HG02885 (cell line): ENCODE measurements around the gene CNOT6.
"Not testable (repeated sequence)": the region's sequence is repeated elsewhere in the genome, so short reads cannot be mapped to it uniquely, and the experiment has no call there.

Experiments
- ATAC-seq: cut with Tn5 transposase; IDR thresholded peaks from one replicate; pipeline ENCODE4 v1.9.1; 2021; ENCODE audit warnings: mild to moderate bottlenecking; ENCODE audit not compliant: unreplicated experiment, poor library complexity

Gene CNOT6

DNA sequence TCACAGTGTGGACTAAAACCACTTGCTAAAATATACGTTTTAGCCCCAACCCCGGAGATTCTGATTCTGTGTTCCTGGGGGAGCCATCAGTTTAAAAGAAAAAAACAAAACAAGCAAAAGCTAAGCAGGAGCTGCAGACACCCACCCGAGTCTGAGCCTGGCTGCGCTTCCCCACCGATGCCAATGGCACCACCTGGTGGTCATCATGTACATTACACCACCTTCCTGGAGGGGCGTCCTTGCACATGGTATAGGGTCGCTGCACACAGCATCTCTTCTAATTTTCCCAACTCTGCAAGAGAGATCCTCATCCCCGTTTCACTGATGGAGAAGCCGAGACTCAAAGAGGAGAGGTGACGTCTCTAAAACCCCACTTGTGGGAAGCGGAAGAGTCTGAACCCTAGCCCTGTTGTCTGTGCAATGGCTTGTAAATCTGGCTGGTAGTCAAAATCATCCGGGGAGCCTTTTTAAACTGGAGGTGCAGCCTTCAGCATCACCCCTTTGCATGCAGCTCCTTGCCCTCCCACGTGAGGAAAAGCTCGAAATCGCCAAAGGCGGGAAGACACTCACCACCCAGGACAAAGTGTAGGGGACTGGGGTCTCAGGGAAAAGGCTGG, 23.1 kb upstream of the CNOT6 start:
- peak; percentile 59 for ATAC-seq

DNA sequence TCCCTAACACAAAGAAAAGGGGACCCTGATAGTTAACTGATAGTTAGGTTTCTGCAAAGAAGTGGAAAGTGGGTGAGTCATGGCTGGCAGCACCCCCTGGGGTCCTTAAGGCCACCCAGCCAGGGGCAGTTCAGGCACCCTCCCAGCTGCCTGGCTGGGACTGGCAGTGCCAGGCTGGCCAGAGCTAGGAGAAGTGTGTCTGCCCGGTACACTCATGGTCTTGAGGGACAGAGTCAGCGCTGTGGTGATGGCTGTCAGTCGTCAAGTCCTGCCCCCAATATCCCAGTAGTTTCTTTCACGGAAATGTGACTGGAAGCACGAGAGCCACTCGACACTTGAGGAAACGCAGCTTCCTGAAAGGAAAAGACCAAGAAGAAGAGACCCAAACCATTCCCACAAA, 22.3 kb upstream of the CNOT6 start:
- ATAC-seq, result no peak

DNA sequence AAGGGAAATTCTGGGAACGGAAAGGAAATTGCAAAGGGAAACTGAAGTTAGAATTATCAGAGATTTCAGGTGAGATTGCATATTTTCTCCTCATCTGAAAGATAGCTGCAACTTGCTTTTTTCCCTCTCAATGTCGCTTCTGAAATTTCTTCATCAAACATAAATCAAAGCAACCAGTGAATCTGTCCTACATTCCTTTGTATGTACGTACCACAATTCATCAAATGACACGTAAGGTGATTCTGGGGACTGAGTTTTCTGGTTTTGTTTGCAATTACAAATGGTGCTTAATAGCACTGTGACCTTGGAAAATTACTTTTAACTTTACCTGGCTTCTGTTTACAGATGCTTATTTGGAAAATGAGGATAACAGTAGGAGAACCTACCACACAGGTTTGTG, 21.9 kb upstream of the CNOT6 start:
- no peak for ATAC-seq

DNA sequence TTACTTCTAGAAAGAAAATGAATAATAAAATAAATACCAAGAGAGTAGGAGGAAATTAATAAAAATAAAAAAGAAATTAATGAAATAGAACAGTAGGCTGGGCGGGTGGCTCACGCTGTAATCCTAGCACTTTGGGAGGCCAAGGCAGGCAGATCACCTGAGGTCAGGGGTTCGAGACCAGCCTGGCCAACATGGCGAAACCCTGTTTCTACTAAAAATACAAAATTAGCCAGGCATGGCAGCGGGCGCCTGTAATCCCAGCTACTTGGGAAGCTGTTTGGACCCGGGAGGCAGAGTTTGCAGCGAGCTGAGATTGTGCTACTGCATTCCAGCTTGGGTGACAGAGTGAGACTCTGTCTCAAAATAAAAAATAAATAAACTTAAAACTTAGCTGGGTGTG, 20.8 kb upstream of the CNOT6 start:
- ATAC-seq, result not testable (repeated sequence)

DNA sequence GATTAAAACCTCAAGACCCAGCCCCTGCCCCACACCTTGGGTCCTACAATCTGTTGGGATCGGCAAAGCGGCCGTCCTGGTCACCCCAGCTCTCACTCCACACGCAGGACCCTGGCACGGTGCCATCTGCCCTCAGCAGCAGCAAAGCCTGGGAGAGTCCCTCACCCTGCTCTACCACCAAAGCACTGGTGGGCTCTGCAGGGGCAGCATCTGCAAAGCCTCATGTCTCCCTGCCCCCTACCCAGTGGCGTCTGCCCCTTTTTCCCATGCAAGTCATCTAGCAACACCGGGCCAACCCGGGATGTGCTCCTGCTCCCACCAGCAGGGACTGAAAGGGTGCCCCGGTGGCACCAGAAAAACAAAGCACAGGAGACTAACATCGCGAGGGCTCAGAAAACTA, 19.6 kb upstream of the CNOT6 start:
- ATAC-seq, result no peak

DNA sequence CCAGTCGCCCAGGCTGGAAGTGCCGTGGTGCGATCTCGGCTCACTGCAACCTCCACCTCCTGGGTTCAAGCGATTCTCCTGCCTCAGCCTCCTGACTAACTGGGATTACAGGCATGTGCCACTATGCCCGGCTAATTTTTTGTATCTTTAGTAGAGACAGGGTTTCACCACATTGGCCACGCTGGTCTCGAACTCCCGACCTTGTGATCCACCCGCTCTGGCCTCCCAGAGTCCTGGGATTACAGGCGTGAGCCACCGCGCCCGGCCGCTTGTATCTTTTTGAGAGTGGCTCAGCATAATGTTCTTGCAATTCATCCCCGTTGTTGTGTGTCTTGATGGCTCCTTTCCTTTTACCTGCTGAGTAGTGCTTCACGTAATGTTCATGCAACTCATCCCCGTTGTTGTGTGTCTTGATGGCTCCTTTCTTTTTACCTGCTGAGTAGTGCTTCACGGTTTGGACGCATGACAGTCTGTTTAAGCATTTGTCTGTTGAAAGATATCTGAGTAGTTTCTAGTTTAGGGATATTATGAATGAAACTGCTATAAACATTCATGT, 18.1 kb upstream of the CNOT6 start:
- ATAC-seq, result not testable (repeated sequence)

DNA sequence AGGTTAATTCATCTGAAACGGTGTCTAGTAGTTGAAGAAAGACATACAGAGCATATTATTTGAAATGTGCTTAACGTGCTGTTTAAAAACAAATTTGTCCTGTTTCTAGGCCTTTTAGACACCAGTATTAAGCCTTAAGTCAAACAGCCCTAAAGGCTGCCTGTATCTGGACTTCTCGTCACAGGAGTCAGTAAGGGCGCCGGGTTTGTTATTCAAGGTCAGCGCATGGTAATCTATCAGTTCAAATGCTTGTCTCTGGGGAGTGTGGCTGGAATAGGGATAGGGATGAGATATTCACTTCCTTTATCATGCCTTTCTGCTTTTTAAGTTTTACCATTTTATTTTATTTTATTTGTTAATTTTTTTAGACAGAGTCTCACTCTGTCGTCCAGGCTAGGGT, 9.4 kb upstream of the CNOT6 start:
- ATAC-seq, result no peak

DNA sequence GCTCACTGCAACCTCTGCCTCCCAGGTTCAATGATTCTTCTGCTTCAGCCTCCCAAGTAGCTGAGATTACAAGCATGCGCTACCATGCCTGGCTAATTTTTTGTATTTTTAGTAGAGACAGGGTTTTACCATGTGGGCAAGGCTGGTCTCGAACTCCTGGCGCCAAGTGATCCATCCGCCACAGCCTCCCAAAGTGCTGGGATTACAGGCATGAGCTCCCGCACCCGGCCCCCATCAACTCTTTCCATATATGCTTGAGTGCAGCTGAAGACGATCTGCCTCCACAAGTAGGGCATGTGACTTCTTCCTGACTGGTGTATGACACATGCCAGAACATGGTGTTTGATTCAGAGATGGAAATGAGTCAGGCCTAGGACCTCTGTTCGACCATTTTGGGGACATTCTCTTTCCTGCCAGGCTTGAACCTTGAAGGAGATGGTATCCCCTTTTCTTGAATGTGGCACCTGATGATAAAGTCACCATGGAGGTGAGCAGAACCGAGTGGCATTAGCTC, 7.5 kb upstream of the CNOT6 start:
- no peak for ATAC-seq

DNA sequence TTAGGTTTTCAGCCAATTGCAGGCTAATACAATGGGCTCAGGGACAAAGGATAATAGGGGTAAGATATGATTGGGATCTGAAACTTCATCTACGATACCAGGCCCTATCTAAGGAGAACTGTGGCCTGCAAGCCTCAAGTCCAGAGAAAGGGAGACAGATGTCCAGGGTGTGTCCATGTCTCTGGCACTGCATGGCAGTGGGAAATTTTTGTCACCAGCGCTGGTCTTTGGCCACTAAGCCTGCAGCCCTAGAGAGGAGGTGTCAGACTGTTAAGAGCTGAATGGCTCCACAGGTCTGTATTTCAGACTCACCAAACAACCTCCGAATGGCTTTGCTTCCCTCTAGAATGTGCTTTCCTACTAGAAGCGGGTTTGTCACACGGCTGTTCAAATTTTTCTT, 6.6 kb upstream of the CNOT6 start:
- ATAC-seq, result no peak

DNA sequence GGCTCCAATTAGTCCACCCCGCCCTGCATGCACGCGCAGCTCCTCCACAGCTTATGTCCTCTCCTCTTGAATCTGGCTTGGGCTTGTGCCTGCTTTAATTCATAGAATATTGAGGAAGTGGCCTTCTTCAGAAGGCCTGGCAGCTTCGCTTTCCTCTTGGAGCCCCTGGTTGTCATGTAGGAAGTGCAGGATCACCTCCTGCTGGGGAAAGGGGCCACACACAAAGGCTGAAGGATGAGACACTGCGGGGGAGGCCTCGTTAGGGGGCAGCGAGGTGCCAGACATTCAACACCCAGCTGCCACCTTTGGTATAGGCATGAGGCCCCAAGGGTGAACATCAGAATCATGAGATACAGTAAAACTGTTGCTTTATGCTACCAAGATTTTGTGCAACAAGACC, 2.7 kb upstream of the CNOT6 start:
- ATAC-seq, result no peak

DNA sequence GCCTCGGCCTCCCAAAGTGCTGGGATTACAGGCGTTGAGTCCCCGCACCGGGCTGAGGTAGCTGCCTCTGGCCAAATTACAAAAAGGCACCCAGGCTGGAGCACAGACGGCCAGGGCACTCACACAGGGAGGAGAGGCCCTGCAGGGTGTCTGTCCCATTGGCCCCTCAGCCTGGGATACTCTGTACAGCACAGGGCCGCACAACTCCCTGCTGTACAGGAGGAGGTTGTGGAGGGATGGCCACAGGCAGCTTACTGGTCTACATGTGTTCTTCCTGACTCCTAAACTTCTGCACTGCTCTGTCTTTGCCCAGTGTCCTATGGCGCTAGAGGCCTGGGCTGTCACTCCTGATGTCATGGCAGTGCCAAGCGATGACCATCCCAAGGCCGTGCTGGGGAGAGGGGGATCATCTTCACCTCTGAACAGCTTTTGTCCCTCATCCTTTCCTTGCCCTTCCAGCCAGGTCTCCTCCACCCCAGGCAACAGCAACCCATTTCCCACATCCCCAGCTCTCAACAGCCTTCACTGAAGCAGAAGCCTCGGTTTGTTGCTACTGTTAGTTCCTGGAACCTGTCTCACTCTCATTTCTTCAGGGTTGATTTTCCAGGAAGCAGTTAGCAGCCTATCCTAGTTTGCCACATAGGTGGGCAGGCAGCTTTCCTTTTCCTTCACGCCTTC, 1.8 kb upstream of the CNOT6 start:
- ATAC-seq, result no peak

DNA sequence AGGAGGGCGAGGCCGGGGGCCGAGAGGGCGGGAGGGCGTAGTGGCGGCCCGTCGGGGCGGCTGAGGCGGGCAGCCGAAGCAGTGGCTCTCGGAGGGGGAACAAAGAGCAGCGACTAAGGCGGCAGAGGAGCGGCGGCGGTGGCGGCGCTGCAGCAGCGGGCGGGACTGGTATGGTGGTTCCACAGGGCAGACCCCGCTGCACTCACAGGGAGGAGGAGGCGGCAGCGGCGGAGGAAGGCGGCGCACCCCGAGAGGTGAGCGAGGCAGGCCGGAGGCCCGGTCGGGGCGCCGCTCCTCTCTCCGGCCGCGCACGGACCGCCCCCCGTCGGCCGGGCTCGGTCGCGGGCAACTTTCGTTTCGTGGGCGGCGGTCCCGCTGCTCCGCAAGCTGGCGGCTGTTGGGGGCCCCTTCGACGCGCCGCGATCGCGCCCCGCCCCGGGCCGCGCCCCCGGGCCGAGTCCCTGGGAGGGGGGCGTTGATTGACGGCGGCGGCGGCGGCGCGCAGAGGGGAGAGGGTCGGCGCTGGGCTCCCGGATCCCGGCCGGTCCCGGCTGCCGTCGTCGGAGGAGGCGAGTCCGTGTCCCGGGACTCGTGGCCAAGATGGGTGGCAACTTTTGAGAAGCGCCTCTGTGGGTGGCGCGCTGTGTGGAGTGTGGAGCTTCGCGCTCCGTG, 467 bp downstream of the CNOT6 start:
- ATAC-seq, result peak; percentile 39

DNA sequence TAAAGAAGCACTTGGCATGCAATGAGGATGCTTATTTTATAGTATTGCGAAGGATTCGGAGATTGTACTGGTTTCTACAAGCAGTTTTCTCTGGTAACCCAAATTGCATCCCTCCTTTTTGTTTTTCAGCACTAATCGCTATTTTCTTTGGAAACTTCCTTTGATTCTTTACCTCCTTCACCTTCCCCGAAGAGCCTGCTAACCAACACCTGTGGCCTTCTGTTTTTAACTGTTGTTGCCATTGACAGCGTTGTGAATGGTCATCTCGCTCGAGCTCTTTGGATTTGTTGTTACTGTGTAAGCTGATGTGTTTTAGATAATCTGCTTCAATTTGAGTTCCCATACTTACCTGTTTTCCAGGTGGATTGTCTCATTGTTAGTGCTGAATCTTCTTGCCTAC, 1.1 kb downstream of the CNOT6 start:
- no peak for ATAC-seq

DNA sequence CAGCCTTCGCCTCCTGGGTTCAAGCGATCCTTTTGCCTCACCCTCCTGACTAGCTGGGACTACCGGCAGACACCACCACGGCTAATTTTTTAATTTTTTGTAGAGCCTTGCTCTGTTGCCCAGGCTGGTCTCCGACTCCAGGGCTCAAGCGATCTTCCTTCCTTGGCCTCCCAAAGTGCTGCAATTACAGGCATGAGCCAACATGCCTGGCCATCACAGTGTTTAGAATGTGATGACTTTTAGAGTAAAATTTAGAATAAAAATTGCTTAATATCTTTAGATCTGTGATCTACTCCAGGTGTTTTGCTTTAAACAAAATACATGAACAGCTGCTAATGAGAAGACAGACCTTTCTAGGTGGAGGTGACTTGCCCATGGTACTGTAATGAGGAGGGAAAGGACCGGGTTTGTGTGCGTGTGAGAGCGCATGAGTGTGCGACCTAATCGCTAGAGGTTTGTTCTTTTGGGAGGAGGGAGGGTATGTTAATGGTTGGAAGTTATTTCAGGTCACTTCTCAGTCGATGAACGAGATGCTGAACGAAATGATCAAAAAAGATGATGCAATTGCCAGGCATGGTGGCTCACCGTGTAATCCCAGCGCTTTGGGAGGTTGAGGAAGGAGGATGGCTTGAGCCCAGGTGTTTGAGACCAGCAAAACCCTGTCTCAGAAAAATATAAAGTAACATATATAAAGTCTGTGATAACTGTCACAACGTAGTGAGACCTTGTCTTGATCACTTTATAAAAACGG, 2.0 kb downstream of the CNOT6 start:
- ATAC-seq, result no peak

DNA sequence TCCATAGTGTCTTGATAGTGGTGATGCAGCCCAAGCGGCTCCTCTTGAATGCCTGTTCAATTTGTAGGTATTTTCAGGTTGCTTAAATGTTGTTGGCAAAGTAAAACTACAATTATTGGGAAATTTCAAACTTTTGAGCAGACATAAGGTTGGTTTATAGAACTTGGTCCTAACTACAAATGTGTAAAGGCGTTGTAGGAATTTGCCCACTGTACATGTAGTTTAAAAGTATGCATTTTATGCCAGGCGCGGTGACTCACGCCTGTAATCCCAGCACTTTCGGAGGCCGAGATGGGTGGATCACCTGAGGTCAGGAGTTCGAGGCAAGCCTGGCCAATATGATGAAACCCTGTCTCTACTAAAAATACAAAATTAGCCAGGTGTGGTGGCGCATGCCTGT, 2.6 kb downstream of the CNOT6 start:
- not testable (repeated sequence) for ATAC-seq

DNA sequence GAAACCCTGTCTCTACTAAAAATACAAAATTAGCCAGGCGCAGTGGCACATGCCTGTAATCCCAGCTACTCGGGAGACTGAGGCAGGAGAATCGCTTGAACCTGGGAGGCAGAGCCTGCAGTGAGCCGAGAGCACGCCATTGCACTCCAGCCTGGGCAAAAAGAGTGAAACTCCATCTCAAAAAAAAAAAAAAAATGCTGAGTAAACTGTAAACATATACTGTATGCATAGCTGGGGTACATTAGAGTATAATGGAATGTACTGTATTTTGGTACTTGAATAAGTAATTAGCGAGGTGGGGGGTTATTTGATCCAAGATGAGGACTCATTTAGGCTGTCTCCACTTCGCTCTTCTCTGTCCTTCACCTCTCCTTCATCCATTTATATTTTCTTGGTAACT, 3.7 kb downstream of the CNOT6 start:
- not testable (repeated sequence) for ATAC-seq

DNA sequence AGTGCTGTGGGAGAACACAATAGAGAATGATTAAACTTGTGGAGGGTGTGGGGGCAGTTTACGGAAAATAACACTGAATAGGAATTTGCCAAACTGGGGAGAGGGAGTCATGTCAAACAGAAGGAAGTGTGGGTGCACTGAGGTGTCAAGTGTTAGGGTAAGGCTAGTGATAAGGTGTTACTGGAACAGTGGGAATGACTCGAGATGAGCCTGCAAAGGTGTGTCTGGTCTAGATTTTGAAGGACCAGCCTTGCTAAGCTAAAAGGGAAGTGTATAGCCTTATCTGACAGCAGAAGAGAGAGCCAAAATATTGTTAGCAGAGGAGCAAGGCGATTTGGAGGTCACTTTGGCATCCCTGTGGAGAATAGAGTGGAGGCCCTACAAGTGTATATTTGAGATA, 4.2 kb downstream of the CNOT6 start:
- no peak for ATAC-seq

DNA sequence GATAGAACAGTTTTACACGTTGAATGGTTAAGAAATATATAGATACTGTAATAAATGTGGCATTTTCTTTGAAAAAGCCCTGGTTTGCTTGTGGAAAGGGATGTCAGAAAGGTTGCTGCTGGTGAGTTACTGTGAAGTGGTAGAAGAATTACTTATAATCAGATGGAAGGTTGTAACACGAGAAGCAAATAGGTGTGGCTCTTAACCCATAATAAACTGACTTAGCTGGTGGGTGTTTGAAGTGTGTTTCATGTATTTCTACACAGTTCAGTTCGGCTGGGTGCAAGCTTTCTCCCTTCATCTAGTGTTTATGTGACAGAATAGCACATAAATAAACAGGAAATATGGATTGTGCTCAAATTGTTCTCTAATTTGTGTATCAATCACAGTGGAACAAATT, 5.5 kb downstream of the CNOT6 start:
- ATAC-seq, result no peak

DNA sequence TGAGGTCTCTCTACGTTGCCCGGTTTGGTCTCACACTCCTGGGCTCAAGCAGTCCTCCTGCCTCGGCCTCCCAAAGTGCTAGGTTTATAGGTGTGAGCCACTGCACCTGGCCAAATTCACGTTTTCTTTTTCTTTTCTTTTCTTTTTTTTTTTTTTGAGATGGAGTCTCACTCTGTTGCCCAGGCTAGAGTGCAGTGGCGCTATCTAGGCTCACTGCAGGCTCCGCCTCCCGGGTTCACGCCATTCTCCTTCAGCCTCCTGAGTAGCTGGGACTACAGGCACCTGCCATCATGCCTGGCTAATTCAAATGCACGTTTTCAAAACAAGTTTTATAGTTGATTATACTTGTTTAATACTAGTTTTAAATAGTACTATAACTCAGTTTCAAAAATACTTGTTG, 6.1 kb downstream of the CNOT6 start:
- ATAC-seq, result not testable (repeated sequence)

DNA sequence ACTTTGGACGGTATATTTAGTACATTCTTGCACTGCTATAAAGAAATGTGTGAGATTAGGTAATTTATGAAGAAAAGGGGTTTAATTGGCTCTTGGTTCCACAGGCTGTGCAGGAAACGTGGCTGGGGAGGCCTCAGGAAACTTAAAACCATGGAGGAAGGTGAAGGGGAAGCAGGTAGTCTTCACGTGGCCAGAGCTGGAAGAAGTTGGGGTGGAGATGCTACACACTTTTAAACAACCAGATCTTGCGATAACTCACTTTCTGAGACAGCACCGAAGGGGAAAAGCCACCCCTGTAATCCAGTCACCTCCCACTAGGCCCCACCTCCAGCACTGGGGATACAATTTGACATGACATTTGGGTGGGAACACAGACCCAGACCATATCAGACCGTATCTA, 13.5 kb downstream of the CNOT6 start:
- ATAC-seq, result no peak

DNA sequence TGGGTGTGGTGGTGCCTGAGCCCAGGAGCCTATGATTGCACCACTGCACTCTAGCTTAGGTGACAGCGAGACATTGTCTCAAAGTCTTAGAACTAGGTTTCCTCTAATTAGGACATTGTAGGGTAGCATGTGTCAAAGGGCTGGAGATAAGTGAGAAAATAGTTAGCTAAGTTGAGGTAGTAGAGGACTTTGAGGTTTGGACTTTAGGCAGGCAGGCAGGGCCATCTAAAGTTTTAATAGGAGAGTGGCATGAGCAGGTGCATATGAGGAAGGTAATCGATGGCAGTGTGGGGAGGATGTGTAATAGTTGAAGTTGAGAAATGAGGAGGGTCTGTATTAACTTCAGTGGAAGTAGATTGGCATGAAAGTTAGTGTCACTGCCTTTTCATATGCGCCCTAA, 21.1 kb downstream of the CNOT6 start:
- ATAC-seq, result no peak
